ENCODE measurements around the gene C4orf54.

The C4orf54 gene

GRCh38 chr4:99654361-99654761 lies 3.3 kb downstream of the C4orf54 start:
- DNase-seq (ENCODE audit: low read depth, low spot score) = no peak

GRCh38 chr4:99653916-99654315 lies 3.7 kb downstream of the C4orf54 start:
- DNase-seq (ENCODE audit: low read depth, low spot score) = no peak
- no peak overlapping the region for H3K4me3 ChIP-seq (ENCODE audit: low read length)

More at GRCh38 chr4:99654361-99654761, 3.3 kb downstream of the C4orf54 start:
- no peak overlapping the region for H3K4me3 ChIP-seq (ENCODE audit: low read length)

DNA sequence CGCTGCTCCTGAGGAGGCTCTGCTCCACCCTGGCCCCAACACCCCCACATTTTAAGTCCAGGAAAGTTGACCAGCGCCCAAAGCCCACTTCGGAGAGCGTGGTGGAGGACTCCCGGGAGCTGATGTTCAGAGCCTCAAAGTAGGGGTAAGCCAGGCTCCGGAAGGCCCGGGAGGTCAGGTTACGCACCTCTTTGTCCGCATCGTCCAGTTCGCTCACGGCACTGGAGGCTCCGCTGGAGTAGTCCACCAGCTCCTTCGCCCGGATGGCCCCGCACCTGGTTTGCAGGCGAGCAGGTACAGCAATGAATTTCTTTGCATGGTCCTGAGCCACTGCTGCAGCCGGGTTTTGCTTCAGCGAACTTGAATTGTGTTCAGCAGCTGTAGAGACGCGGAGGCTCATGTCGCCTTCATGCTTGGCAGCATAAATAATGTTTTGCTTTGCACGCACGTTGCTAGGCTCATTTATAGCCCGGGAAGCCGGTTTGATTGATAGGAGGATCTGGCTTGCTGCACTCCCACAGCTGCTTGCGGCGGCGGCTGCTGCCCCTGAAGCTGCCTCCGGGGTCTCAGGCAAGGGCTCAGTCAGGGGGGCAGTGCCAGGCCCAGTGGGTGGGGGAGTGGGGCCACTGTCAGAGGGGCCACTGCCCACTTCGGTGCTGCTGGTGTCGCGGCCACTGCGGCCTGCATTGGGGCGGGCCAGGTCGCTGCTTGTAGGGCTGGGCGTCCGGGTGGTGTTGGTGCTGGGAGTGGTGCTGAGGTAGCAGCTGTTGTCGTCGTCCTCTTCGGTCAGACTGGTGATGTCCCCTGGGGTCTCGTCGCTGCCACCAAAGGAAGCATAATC lies 4.8 kb downstream of the C4orf54 start:
- H3K4me3 ChIP-seq (ENCODE audit: low read length) = no peak overlapping the region
- no peak for DNase-seq (ENCODE audit: low read depth, low spot score)

DNA sequence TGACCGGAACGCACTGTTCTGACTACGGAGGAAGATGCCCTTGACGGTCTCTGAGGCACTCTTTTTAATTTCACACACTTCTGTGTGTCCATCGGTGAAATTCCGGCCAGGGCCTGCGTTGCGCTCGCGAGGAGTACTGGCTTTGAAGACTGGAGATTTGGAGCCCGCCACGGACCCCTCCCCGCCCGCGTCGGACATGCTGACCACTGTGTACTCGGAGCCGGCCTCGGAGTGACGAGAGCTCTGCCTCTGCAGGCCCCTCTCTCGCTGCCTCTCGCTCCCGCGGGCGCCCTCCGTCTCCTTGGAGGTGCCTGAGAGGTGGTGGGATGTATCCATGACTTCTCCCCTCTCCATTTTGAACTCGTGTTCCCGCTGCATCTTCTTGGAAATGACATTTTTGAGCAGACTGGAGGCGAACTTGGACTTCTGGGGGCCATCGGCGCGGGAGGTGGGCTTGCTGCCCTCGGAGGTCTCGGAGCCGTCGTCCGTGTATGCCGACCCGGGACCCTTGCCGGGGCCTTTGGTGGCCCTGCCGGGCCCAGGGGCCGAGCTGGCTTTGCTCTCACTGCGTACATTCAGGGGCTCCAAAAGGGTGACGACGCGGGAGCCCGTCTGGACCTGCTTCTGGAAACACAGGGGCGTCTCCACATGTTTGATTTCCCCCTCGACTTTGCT lies 5.7 kb downstream of the C4orf54 start:
- DNase-seq (ENCODE audit: low read depth, low spot score) = no peak
- no peak overlapping the region for H3K4me3 ChIP-seq (ENCODE audit: low read length)

- H3K4me3 ChIP-seq (ENCODE audit: low read length) = no peak overlapping the region
- DNase-seq (ENCODE audit: low read depth, low spot score) = no peak
Observed at GRCh38 chr4:99651016-99651769, 6.4 kb downstream of the C4orf54 start.

DNA sequence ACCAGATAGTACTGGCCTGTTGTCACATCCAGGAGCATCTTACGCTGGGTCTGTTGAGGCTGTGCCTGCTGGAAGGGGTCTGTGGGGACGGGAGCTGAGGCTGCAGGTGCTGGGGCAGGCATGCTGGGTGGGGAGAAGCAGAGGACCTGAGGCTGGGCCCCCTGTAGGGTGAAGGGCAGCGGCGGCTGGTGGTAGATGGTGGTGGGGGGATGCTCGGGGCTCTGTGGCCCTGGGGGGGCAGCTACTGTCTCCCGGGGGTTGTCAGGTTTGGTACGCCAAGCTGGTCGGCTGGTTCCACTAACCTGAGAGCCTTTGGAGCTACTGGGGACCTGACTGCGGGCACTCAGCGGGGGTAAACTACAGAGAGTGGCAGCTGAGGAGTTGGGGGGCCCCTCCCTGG lies 7.8 kb downstream of the C4orf54 start:
- DNase-seq (ENCODE audit: low read depth, low spot score) = no peak
- H3K4me3 ChIP-seq (ENCODE audit: low read length) = no peak overlapping the region

DNA sequence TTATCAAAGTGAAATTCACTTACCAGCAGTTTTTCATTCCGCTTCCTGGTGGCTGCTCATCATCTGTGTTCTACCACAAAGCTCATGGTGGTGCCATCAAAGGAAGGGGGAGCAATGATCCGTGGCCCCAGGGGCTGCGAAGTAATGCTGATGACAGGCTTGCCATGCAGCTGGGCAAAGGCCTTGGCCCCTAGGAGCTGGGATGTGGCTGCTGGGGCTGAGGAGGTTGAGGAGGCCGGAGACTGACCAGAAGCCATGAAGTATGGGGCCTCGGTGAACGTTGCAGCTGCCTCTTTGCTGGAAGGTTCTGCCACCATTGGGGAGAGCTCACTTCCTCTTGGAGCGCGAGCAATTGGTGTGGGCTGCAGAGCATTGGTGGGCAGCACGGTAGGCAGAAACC lies 8.4 kb downstream of the C4orf54 start:
- DNase-seq (ENCODE audit: low read depth, low spot score) = peak; percentile 8
- H3K4me3 ChIP-seq (ENCODE audit: low read length) = no peak overlapping the region

GRCh38 chr4:99648321-99648720 lies 9.3 kb downstream of the C4orf54 start:
- no peak overlapping the region for H3K4me3 ChIP-seq (ENCODE audit: low read length)
- no peak for DNase-seq (ENCODE audit: low read depth, low spot score)

DNA sequence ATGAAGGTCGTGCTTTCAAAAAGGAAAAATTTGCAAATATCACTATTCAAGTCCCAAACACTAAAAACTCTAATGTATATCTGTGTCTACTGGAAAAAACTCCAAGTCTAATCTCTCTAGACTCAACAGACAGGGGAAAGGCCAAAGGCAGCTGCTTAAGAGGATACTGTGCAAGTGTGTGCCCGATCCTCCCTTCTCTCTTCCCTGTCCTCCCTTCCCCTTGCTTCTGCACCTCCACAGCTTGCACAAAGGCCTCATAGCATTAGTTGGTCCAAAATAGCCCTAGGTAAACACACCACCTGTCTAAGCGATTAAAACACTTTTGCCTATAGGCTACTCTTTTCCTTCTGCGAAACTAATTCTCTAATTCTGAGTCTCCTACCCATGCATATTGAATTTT lies 10.6 kb downstream of the C4orf54 start:
- no peak overlapping the region for H3K4me3 ChIP-seq (ENCODE audit: low read length)
- DNase-seq (ENCODE audit: low read depth, low spot score) = no peak

DNA sequence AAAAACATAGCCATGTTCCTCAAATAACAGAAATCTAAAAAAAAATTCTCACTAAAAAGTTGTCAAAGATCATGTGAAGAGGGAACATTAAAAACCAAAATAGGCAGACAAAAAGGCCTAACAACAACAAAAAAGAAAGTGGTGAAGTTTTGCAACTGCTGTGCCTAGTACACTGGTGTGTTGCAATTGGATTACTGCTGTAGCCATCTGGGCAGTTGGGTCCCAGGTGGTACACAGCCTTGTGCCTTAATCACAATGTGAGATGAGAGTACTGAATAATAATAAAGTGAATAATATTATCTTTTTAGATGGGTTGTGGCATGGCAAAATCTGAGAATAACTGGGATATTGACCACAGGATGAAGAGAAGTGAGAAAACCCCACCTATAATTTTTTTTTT lies 12.0 kb downstream of the C4orf54 start:
- DNase-seq (ENCODE audit: low read depth, low spot score) = no peak
- no peak overlapping the region for H3K4me3 ChIP-seq (ENCODE audit: low read length)

- H3K4me3 ChIP-seq (ENCODE audit: low read length) = no peak overlapping the region
- no peak for DNase-seq (ENCODE audit: low read depth, low spot score)
Observed at GRCh38 chr4:99645036-99645435, 12.6 kb downstream of the C4orf54 start.

- no peak for DNase-seq (ENCODE audit: low read depth, low spot score)
- no peak overlapping the region for H3K4me3 ChIP-seq (ENCODE audit: low read length)
Observed at GRCh38 chr4:99644453-99644852, 13.2 kb downstream of the C4orf54 start.

GRCh38 chr4:99642725-99643489 lies 14.7 kb downstream of the C4orf54 start:
- no peak overlapping the region for H3K4me3 ChIP-seq (ENCODE audit: low read length)
- DNase-seq (ENCODE audit: low read depth, low spot score) = no peak

DNA sequence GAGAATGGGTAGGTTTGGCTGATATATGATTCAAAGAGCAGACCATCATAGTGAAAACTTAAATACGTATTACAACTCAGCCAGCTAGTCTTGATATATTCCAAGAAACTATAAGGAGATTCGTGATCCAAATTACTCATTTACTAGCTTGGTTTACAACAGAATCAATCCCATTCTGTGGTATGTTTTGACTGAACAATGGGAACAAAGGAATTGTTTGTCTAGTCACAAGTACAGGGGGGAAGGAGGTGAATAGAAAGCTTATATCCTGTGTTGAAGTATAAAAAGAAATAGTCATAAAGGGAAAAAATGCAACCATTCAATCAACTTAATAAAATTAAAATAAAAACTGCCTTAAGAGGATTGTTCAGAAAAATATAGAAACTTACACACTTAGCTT lies 17.0 kb downstream of the C4orf54 start:
- no peak for DNase-seq (ENCODE audit: low read depth, low spot score)
- H3K4me3 ChIP-seq (ENCODE audit: low read length) = no peak overlapping the region

DNA sequence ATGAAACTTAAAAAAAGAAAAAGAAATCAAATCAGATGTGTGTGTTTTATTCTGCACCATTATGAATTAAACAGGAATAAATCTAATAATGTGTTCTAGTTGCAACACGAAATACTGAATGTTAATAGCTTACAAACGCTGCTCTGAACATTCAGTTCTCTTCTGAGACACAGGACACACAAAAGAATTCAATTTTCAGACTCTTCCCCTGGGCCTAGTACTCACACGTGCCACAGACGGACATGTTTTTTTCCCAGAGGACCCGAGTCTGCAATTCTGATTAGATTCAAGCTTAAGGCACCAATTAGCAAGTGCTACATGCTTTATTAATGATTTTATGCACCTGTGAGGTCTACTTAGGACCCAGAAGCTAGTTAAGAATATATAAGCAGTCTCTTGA lies 20.5 kb downstream of the C4orf54 start:
- no peak overlapping the region for H3K4me3 ChIP-seq (ENCODE audit: low read length)
- no peak for DNase-seq (ENCODE audit: low read depth, low spot score)

GRCh38 chr4:99636422-99636821 lies 21.2 kb downstream of the C4orf54 start:
- H3K4me3 ChIP-seq (ENCODE audit: low read length) = no peak overlapping the region
- no peak for DNase-seq (ENCODE audit: low read depth, low spot score)

GRCh38 chr4:99635601-99636000 lies 22.0 kb downstream of the C4orf54 start:
- H3K4me3 ChIP-seq (ENCODE audit: low read length) = no peak overlapping the region
- DNase-seq (ENCODE audit: low read depth, low spot score) = no peak

DNA sequence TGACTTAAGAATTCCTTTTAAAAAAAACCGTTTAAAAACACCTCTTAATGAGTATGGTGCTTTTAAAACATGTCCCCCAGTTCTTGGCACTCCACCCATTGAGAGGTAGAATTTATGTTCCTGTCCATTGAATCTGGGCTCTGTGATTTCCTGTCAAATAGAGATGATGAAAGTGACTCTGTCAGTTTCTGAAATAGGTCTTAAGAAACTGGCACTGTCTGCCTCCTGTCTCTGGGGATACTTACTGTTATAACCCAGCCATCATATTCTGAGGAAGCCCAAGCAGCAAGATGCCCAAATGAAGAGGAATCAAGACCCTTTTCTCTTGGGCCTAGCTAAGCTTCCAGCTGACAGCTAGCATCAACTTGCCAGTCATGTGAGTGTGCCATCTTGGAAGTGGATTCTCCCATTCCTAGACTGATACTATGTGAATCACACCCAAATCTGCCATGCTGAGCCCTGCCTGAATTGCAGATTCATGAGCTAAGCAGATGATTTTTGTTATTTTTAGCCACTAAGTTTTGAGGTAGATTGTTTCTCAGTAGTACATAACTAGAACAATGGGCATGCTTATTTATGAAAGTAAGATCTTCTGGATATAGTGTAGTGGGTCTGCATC lies 22.8 kb downstream of the C4orf54 start:
- no peak for DNase-seq (ENCODE audit: low read depth, low spot score)
- no peak overlapping the region for H3K4me3 ChIP-seq (ENCODE audit: low read length)

DNA sequence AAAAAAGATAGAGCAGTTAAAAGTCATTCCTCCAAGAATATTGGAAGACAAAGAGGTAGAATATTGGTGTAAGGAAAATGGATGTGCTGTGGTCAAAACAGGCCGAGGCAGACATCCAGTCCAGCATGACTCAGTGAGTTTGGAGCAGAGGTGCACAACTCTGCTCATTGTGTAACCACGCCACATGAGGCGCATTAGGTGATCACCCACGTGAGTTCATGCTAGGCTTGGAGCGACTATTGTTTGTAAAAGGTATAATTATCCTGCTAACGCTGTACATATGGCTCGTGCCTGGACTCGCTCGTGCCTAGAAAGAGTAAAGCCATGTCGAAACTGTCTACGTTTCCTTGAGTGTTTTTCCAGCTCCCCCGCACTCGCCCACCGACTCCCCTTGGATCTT lies 23.9 kb downstream of the C4orf54 start:
- no peak overlapping the region for H3K4me3 ChIP-seq (ENCODE audit: low read length)
- DNase-seq (ENCODE audit: low read depth, low spot score) = no peak

All from Jurkat, Clone E6-1 (cell line).